Activated CD8-positive, alpha-beta memory T cell treated with anti-CD3 and anti-CD28 coated beads, Interleukin-2, amount 50 U/mL, for 24 hours (primary cell): ENCODE results near the gene KNDC1.
"Not testable (repeated sequence)": the region's sequence is repeated elsewhere in the genome, so short reads cannot be mapped to it uniquely, and the experiment has no call there.

Experiments used
- DNase-seq: peaks from one replicate; pipeline ENCODE4 v3.0.0-alpha.2; 2020; ENCODE audit errors: extremely low read depth

KNDC1 gene

DNA sequence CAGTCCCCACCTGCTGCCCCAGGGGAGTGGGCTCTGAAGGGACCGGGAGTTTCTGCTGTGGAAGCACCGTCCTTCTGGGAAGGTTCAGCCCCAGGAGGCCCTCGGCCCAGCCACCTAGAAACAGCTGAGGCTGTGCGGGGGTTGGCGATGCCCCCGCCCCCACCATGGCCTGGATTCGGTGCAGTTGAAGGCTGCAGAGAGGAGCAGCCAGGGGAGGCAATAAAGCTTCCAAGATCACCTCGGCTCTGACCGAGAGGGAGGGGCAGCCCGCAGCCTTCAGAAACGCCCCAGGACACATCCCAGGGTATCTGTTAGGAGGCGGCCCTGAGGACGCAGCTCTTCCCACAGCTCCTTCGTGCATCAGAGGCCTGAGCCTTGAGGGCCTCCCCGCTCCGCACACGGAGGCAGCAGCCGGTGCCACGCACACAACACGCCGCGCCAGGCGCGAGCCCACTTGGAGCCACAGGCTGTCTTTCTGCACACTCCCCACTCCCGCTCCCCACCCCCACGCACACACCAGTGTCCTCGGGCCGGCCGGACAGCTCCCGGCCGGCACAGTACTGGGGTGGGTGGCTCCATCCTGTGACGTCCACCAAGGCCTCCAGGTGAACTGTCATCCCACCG lies 1.6 kb downstream of the KNDC1 start:
- no peak for DNase-seq

DNA sequence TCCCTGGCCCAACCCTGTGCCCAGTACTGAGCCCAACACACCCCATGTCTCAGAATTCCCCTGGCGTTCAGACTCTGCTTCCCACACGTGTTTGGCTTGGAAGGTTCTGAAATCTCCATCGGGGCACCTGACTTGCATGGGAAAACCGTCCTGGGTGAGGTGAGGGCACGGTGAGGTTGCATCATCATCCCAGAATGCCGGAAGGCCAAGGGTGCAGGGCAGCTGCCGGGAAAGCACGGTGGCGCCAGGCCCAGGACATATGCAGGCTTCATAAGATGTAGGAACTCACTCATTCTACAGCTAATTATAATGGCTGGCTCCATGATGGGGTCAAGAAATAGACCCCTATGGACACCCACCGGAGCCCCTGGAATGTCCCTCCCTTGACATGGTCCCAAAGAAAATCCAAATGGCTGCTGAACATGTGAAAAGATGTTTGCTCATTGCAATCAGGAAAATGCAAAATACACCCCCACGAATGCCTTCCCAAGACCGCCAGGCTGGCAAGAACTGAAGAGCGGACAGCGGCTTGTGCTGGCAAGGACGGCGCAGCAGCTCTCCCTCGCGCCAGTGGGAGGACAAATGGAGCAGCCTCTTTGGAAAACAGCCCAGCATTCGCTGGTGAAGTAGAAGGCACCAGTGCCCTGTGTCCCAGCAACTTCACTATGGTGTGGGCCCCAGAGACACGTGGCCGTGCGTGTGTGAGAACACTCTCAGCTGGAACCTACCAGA lies 2.3 kb downstream of the KNDC1 start:
- no peak for DNase-seq

DNA sequence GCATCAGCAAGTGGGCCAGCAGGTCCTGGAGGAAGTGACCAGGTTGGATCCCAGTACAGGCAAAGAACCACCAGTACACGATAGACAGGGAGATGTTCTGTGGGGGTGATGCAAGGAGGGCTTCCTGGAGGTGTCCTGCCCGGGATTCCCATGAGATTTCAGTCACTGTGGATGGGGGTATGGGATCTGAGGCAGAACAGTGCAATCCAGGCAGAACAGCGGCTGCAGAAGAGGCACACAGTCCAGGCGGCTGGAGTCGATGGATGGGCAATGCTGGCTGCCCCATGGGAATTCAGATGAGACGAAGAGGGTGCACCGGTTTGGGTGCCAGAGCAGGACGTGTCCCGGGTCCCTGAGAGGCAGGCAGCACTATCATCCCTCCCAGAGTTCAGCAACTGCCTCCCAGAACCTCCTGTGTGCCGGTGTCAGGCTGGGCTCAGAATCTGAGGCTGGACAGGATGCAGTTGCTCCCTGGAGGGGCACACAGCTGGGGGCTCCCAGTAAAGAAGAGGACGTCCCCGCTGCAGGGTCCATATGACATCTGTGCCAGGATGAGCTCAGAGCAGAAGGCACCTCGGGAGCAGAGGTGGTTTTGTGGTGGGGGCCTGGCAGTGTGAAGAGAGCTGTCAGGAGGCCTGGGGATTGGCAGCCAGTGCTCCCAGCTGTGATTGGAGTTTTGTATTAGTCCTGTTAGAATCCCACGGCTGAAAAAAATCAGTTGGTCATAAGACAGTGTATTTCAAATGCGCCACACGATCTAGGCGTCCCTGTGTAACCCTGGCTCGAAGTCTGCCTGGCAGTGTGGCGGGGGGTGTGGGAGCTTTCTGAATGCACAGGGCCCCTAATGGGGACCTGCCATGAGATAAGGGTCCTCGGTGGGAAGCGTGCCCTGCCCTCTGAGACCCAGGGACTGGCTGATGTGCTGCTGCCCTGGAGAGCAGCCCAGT lies 3.2 kb downstream of the KNDC1 start:
- DNase-seq, result no peak

DNA sequence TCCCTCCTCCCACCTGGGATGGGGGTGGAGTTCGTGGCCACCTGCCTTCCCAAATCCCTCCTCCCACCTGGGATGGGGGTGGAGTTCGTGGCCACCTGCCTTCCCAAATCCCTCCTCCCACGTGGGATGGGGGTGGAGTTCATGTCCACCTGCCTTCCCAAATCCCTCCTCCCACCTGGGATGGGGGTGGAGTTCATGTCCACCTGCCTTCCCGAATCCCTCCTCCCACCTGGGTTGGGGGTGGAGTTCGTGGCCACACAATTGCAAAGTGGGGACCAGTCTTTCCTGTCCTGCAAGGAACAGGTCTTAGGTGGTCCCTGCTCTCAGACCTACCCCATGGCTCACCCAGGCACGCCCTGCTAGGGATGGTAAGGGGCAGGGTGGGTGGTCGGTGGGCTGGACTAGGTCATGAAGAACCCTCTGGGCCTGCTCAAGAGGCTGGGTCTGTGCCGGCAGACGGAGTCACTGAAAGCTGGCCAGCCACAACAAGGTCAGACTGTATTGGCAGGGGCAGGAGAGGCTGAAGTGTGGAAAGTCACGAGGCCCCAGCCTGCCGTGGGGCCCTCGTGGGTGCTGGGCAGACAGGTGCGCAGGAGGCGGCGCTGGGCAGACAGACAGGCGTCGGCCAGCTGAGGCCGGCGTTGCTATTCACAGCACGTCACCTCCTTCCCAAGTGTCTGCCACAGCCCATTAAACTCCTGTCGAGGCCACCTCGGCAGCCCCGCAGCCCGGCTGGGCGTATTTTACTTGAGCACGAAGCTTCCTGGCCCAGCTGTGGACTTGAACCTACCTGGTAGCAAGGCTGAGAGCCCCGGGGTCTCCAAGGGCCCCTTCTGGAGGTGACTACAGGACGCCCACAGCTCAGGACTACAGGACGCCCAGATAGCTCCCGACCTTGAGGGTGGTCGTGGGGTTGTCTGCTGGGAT lies 4.1 kb downstream of the KNDC1 start:
- DNase-seq, result no peak

DNA sequence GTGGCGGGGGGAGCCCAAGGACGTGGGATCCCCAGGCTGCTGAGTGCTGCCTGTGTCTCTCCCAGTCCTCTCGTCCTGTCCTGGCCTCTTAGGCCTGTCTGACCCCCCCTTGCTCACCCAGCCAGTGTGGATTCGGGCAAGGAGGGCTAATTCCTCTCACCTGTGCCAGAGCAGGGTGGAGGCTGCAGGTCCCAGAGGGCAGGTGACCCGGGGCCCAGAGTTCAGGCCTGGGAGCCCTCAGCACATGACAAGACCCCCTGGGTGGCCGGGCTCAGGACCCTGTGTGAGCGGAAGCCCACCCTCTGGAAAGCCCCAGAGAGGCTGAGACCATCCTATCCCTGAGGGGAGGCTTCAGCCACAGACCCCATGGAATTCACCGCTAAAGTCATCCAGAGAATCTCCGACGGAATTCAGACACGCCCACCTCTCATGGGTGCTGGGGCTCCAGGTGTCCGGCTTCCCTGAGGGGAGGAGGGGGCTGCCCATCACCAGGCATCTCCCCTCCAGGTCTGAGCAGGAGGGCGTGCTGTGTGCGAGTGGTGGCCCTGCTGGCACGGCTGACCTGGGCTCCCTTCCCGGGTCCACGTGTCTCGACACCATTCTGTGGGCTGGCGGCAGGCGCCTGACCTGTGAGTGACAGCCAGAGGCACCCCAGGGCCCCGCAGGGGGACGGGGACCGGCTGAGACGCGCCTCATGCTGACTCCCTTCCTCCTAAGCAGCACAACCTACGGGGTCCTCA lies 5.0 kb downstream of the KNDC1 start:
- no peak for DNase-seq

DNA sequence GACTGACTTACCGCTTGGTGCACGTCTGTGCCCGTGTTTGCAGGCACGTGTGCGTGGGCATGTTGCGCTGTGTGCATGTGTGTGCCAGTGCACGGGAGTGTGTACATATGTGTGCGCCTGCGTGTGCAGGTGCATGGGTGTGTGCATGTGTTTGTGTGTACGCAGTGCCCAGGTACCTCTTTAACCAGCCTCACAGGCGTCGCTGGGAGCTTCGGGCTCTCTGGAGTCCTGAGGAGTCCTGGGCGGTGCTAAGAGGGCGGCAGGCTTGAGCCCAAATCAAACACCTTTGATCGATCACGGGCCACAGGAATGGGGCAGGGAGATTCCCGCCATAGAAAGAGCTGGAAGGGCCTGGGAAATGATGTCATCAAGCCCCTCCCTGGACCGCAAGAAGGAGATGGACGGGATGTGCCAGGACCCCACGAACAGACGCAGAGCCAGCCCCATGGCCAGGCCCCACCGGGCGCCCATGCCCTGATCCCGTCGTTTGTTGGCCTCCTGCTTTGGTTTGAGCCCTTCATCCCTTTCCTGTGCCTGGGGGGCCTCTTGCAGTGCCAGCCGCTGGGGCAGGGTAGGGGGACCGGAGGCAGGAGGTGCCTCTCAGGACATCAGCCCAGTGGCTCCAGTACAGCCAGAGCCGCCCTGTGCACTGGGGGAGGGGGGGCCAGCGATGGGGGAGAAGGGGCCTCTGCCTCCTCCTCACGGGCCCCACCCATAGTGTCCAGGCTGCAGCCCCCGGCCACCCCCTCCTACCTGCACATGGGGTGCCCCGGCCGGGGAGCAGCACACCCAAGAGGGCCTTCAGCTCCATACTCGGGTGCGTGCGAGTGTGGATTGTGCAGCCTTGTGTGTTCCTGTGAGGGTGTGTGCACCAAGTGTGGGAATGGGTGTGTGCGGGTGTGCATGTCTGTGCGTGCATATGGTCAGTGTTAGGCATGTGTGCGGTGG lies 5.8 kb downstream of the KNDC1 start:
- no peak for DNase-seq

DNA sequence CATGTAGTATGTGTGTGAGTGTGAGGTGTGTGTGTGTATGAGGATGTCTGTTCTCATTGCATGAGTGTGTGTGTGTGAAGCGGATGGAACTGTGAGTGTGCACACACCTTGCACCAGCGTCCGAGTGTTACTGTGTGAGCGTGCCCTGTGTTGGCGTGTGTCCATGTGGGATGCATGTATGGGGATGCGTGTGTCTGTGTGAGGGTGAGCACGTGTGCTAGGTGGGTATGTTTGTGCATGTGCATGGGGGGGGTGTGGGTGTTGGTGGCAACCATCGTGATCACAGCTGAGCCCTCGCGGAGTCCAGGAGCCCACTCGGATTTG lies 6.4 kb downstream of the KNDC1 start:
- no peak for DNase-seq

DNA sequence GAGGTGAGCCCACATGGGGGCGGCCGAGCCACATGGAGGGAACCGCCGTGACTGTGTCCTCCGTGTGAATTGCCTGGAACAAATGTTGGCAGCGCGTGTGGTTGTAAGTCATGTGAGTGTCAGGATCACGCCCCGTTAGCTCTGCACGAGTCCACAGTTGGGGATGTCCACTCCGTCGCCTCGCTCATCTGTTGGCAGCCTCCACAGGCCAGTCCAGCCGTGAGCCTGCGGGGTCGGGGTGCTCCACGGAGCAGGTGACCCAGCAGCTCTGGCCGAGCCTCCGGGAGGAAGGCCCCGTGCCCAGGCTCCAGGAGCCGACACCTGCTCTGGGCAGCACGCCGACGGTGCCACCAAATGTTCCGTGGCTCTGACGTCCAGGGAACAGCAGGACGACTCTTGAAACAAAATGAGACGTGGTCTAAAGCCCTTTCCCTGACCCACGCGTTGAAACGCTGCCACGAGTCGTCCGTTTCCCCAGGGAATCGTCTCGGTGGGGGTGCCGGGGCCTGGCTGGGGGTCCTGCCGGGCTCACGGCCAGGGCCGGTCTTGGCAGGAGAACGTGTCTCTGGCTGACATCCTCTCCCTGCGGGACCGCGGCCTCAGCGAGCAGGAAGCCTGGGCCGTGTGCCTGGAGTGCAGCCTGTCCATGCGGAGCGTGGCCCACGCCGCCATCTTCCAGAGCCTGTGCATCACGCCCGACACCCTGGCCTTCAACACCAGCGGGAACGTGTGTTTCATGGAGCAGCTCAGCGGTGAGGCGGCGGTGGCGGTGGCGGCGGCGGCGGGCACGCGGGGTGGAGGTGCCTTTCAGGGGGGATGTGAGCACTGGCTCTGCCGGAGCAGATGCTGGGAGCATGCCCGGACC lies 7.0 kb downstream of the KNDC1 start:
- DNase-seq, result no peak

DNA sequence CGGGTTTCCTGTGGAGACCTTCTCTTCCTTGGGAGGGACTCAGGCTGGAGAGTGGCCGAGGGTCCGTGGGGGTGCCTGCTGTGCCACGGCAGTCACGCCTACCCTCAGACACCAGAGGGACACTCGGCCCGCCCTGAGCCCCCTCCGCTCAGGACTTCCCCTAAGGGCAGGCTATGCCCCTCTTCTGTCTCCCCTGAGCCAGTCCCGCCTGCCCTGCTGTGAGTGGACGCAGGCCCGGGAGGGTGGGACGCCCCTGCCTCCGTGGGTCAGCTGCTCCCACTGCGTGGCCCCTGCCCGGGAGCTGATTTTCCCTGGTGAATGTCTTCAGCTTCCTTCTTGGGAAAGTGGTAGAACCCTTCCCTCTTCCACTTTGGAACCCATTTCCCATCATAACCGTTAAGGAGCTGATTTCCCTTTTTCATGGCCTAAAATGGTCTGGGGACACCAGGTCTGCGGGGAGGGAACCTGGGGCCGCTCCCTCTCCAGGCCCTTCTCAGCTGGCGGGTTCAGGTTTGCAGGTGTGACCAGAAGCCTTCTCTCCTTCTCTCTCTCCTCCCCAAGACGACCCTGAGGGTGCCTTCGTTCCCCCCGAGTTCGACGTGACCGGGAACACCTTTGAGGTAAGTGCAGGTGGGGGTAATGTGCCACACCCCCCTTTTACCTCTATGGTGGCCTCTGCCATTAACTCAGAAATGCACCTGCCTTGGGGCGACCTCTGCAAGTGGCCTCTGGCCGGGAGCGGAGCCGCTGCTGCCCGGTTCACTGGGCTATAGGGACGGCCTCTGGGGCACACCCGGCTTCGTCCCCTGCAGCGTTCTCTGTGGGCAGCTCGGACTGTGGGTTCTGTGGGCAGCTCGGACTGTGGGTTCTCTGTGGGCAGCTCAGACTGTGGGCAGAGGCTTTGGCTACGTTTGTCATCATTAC lies 7.9 kb downstream of the KNDC1 start:
- no peak for DNase-seq

DNA sequence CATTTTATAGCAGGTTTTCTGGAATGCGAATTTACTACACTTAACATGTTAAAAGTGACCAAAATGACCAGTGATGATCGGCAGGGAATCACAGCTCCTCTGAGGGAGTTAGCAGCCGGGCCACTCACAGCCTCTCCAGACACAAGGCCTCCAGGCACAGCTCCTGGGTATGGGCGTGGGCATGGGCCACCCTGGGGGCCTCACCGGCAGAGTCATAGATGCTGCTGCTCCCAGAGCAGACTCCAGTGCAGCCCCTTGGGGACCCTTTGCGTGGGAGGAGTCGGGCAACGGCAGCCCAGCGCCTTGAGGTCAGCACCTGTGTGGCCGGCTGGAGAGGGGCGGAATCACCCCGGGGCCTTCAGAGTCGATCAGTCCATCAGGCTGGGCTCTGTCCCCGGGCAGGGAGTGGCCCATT lies 8.6 kb downstream of the KNDC1 start:
- no peak for DNase-seq

DNA sequence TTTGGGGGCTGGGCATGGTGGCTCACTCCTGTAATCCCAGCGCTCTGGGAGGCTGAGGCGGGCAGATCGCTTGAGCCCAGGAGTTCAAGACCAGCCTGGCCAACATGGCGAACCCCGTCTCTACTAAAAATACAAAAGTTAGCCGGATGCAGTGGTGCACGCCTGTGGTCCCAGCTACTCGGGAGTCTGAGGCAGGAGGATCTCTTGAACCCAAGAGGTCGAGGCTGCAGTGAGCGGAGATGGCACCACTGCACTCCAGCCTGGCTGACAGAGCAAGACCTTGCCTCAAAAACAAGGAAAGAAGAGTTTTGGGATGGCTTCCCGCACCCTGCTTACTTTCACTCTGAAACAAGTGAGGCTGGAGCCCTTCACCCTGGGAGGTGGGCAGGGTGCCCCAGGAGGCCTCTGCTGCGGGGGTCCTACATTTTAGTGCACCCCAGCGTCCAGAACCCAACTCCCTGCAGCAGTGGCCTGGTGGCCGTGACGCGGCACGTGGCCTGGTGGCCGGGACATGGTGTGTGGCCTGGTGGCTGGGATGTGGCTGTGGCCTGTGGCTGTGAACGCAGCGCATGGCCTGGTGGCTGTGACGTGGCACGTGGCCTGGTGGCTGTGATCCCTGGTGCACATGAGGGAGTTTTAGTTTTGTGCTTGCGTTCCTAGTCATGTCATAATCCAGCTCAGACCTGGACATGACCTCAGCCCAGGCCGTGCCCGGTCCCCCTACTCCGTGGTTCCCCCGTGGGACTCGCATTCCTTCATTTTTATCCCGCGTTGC lies 9.3 kb downstream of the KNDC1 start:
- no peak for DNase-seq

DNA sequence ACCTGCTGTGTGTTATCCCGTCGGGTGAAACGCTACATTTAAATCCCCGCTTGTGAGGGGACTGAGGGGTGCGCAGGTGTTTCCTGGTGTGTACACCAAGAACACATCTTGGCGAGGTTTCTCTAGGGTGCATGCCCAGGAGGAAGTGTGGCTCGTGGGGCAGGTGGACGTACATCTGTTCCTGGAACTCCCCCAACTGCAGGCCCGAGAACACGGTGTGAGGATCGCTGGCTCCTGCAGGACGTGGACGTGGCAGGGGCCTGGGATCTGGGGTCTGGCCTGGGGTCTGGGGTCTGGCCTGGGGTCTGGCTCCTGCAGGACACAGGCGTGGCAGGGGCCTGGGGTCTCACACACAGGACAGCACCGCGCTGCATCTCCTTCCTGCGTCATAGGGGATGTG lies 10.1 kb downstream of the KNDC1 start:
- DNase-seq, result no peak

DNA sequence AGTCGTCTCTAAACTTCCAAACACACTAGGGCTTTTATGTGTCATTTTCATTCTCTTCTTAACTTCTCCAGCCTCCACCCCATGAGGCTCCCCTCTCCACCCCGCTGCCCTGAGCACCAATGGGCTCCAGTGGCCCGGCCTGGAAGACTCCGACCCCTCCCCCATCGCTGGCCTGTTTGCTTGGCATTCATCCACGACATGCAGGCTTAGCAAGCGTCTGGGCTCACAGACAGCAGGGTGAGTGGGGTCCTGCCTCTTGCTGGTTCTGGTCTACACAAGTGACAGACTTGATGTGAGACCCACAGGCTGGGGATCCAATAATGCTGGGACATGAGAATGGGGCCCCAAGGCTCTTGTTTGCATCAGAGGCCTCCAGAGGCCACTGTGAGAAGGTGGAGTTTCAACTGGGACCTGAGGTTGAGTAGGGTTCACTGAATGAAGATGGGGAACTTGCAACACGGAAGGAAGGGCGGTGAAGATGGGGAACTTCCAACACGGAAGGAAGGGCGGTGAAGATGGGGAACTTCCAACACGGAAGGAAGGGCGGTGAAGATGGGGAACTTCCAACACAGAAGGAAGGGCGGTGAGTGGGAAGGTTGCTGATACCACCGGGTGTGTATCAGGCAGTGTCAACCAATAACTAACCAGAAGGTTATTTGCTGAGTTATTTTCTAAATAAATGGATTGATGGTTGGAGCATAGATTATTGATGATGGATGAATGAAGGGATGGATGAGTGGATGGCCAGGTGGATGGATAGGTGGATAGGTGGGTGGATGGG lies 14.0 kb downstream of the KNDC1 start:
- DNase-seq, result no peak

DNA sequence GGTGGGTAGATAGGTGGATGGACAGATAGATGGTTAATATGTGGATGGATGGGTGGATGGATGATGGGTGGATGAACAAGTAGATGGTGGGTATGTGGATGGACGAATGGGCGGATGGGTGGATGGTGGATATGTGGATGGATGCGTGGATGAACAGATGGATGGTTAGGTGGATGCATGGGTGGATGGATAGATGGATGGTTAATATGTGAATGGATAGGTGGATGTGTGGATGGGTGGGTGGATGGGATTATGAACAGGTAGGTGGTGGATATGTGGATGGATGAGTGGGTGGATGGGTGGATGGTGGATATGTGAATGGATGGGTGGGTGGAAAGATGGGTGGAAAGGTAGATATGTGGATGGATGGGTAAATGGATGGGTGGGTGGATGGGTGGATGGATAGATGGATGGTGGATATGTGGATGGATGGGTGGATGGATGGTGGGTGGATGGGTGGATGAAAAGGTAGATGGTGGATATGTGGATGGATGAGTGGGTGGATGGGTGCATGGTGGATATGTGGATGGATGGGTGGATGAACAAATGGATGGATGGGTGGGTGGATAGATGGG lies 14.8 kb downstream of the KNDC1 start:
- DNase-seq, result no peak

DNA sequence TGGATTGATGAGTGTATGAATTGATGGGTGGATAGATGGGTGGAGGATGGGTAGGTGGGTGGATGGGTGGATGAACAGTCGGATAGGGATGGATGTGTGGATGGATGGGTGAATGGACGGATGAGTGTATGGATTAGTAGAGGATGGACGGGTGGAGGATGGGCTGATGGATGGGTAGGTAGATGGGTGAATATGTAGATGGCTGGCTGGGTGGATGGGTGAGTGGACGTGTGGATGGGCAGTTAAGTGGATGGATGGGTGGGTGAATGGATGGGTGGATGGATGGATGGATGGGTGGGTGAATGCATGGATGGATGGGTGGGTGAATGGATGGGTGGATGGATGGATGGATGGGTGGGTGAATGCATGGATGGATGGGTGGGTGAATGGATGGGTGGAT lies 15.6 kb downstream of the KNDC1 start:
- not testable (repeated sequence) for DNase-seq

DNA sequence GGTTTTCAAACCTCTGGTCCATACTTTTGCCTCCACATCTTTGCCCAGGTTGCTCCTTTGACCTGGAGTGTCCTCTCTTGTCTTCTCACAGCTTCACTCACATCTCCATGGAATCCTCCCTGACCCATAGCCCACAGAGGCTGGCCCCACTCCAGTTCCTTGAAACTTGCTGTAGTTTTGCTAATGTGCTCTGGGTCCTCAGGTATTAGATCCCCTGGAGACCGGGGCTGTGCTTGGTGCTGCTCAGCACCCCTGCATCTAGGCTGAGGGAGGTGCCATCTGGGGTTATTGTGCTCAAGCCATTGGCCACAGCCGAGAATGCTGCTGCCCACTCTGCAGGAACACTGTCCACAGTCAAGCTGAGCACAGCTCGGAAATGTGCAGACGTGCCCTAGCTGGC lies 16.5 kb downstream of the KNDC1 start:
- DNase-seq, result no peak
